ENCODE data around the gene CUL2. TPM values are rescaled to one million over a fixed set of nuclear protein-coding genes. Genes with fewer than 3 reads are reported as not detected.

Gene CUL2
- total RNA-seq, 3 donors from 2014 or later: 18.5 to 40.4 (median 24.7) TPM

DNA sequence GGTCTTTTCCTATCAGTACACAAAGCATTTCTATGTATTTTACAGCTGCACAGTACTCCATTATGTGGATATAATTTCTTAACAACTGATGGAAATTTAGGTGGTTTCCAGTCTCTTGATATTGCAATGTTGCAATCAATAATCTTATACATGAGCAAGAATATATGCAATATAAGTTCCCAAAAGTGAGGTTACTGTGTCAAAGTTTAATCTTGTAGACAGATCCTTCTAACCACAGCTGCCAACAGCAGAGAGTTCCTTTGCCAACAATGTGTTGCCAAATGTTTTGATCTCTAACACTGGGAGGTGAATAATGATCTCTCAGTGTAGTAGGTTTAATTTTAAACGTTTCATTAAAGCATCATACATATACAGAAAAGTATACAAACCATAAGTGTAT, 54.5 kb downstream of the CUL2 start:
- Histone ChIP-seq H3K9me3 (no peaks in the 10 kb centered on the region), H3K36me3 (ENCODE audit: low read depth) (no peaks in the 10 kb centered on the region), H3K4me1 (ENCODE audit: low read depth) (no peaks in the 10 kb centered on the region), H3K4me3 (no peak overlapping the region)
- TF ChIP-seq, protein P1, sequence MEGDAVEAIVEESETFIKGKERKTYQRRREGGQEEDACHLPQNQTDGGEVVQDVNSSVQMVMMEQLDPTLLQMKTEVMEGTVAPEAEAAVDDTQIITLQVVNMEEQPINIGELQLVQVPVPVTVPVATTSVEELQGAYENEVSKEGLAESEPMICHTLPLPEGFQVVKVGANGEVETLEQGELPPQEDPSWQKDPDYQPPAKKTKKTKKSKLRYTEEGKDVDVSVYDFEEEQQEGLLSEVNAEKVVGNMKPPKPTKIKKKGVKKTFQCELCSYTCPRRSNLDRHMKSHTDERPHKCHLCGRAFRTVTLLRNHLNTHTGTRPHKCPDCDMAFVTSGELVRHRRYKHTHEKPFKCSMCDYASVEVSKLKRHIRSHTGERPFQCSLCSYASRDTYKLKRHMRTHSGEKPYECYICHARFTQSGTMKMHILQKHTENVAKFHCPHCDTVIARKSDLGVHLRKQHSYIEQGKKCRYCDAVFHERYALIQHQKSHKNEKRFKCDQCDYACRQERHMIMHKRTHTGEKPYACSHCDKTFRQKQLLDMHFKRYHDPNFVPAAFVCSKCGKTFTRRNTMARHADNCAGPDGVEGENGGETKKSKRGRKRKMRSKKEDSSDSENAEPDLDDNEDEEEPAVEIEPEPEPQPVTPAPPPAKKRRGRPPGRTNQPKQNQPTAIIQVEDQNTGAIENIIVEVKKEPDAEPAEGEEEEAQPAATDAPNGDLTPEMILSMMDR (IDR thresholded peaks at IDR 0.05): no peak
- DNase-seq (no peak), ATAC-seq (no peak)
- intact Hi-C loops (cut with DNase I, micrococcal nuclease): no loop called here

- Histone ChIP-seq H3K4me1 (ENCODE audit: low read depth) (no peaks in the 10 kb centered on the region), H3K9me3 (no peaks in the 10 kb centered on the region), H3K36me3 (ENCODE audit: low read depth) (peaks cover 6% of the 10 kb centered on the region), H3K4me3 (no peak overlapping the region)
- intact Hi-C loops (cut with DNase I, micrococcal nuclease): no loop called here
- DNase-seq (no peak), ATAC-seq (no peak)
- TF ChIP-seq, protein P1 (IDR thresholded peaks at IDR 0.05): no peak
Measured at GRCh38 chr10:35027567-35027966, 62.6 kb downstream of the CUL2 start.

GRCh38 chr10:35025916-35026315, 64.2 kb downstream of the CUL2 start:
- no peaks in the 10 kb centered on the region for H3K9me3 ChIP-seq
- peaks cover 6% of the 10 kb centered on the region for H3K36me3 ChIP-seq (ENCODE audit: low read depth)
- ATAC-seq: no peak
- intact Hi-C loops (cut with DNase I, micrococcal nuclease): no loop called here
- no peak for DNase-seq
- H3K4me3 ChIP-seq: no peak overlapping the region
- H3K4me1 ChIP-seq (ENCODE audit: low read depth): no peaks in the 10 kb centered on the region
- TF ChIP-seq, protein P1 (IDR thresholded peaks at IDR 0.05): no peak

GRCh38 chr10:35020481-35020880, 69.7 kb downstream of the CUL2 start:
- intact Hi-C loops (cut with DNase I, micrococcal nuclease): no loop called here
- H3K4me1 ChIP-seq (ENCODE audit: low read depth): no peaks in the 10 kb centered on the region
- ATAC-seq (no peak), DNase-seq (no peak)
- no peaks in the 10 kb centered on the region for H3K36me3 ChIP-seq (ENCODE audit: low read depth)
- TF ChIP-seq, protein P1 (IDR thresholded peaks at IDR 0.05): no peak
- H3K4me3 ChIP-seq: no peak overlapping the region
- H3K9me3 ChIP-seq: no peaks in the 10 kb centered on the region

DNA sequence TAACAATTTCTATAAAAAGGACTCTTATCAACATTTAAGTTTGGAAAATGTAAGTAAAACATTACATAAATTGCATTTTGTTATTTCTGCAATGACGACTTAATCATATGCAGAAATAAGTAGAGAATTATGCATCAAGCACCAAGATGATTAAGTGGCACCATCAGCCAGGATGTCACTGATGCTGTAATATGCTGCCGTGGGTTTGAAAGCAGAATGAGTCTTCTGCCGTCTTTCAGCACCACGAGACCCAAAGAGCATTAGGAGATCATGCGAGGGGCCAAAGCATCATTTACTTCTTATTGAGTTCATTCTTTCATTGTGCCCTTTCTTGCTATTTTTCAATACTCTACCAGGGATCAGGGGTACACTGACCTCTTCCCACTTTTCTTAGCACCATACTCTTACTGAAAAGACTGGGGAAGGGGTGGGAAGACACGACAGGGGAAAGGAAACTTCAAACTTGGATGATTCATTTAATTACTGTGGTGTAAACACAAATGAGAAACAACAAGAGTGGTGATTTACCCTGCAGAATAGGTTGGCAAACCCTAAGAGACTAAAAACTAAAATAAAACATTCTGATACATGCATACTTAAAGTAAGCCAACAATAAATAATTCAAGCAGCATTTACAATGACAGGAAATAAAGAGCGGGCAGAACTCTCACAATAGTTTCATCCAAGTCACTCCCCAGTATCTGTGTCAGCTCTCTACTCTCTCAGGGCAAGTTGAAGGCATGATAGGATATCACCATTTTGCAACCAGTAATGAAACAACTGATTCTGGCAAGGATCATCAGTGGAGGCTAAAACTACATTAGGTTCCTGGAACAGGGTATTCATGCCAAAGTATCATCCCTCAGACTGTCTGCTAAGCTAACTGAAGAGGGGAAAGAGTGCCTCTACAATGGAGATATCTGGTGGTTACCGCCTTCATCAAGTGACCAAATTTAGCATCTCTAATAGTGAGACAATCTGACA, 70.8 kb downstream of the CUL2 start:
- intact Hi-C loops (cut with DNase I, micrococcal nuclease): no loop called here
- no peak for DNase-seq
- Histone ChIP-seq H3K4me1 (ENCODE audit: low read depth) (no peaks in the 10 kb centered on the region), H3K4me3 (no peak overlapping the region), H3K36me3 (ENCODE audit: low read depth) (no peaks in the 10 kb centered on the region), H3K9me3 (no peaks in the 10 kb centered on the region)
- TF ChIP-seq, protein P1 (IDR thresholded peaks at IDR 0.05): no peak
- ATAC-seq: no peak
